ENCODE results near the gene DYSF. TPM values are rescaled to one million over a fixed set of nuclear protein-coding genes. Genes with fewer than 3 reads are reported as not detected.

Gene DYSF
- total RNA-seq, 4 donors from 2014 or later, result 10.3 to 14.9 (median 14.4) TPM

GRCh38 chr2:71513721-71514120 is 60.4 kb downstream of the DYSF start:
- no peak for TF ChIP-seq CTCF (IDR thresholded peaks at IDR 0.05)
- TF ChIP-seq POLR2A (IDR thresholded peaks at IDR 0.05), result no peak
- no peak for DNase-seq
- Histone ChIP-seq H3K27ac (no peak overlapping the region), H3K9me3 (no peaks in the 10 kb centered on the region), H3K27me3 (no peaks in the 10 kb centered on the region), H3K4me1 (peaks cover 0 to 3% of the 10 kb centered on the region in 2 donors), H3K4me3 (replicated peaks in 1 of 3) (no peak overlapping the region), H3K36me3 (no peaks in the 10 kb centered on the region)
- intact Hi-C loops (cut with DNase I), result no loop called here
- 86 to 97% methylated on average over 11 of the region's 11 CpGs for WGBS, 2 donors

- peaks cover 0 to 3% of the 10 kb centered on the region in 2 donors for H3K4me1 ChIP-seq
- WGBS, 2 donors, result 86 to 89% methylated on average over 16 of the region's 16 CpGs
- H3K9me3 ChIP-seq, result no peaks in the 10 kb centered on the region
- no peaks in the 10 kb centered on the region for H3K36me3 ChIP-seq
- intact Hi-C loops (cut with DNase I), result no loop called here
- no peak overlapping the region for H3K4me3 ChIP-seq (replicated peaks in 1 of 3)
- TF ChIP-seq CTCF (IDR thresholded peaks at IDR 0.05) (no peak), POLR2A (IDR thresholded peaks at IDR 0.05) (no peak)
- no peak for DNase-seq
- H3K27me3 ChIP-seq, result no peaks in the 10 kb centered on the region
- H3K27ac ChIP-seq, result no peak overlapping the region
Measured at GRCh38 chr2:71516253-71516888, 63.0 kb downstream of the DYSF start.

- Histone ChIP-seq H3K36me3 (no peaks in the 10 kb centered on the region), H3K27me3 (no peaks in the 10 kb centered on the region), H3K4me1 (no peaks in the 10 kb centered on the region), H3K27ac (no peak overlapping the region), H3K4me3 (replicated peaks in 1 of 3) (no peak overlapping the region), H3K9me3 (no peaks in the 10 kb centered on the region)
- DNase-seq, result no peak
- WGBS, 2 donors, result 87 to 90% methylated on average over 4 of the region's 4 CpGs
- TF ChIP-seq POLR2A (IDR thresholded peaks at IDR 0.05) (no peak), CTCF (IDR thresholded peaks at IDR 0.05) (no peak)
- intact Hi-C loops (cut with DNase I), result no loop called here
Measured at GRCh38 chr2:71517851-71518250, 64.5 kb downstream of the DYSF start.

GRCh38 chr2:71521436-71521950 is 68.1 kb downstream of the DYSF start:
- Histone ChIP-seq H3K27ac (no peak overlapping the region), H3K9me3 (no peaks in the 10 kb centered on the region), H3K36me3 (no peaks in the 10 kb centered on the region), H3K4me3 (replicated peaks in 1 of 3) (no peak overlapping the region), H3K27me3 (no peaks in the 10 kb centered on the region), H3K4me1 (no peaks in the 10 kb centered on the region)
- DNase-seq, result no peak
- 80% methylated on average over 8 of the region's 8 CpGs for WGBS, 2 donors
- intact Hi-C loops (cut with DNase I), result no loop called here
- TF ChIP-seq CTCF (IDR thresholded peaks at IDR 0.05), result no peak
- no peak for TF ChIP-seq POLR2A (IDR thresholded peaks at IDR 0.05)

- Histone ChIP-seq H3K27me3 (no peaks in the 10 kb centered on the region), H3K4me1 (no peaks in the 10 kb centered on the region), H3K4me3 (replicated peaks in 1 of 3) (no peak overlapping the region), H3K27ac (no peak overlapping the region), H3K9me3 (no peaks in the 10 kb centered on the region), H3K36me3 (no peaks in the 10 kb centered on the region)
- intact Hi-C loops (cut with DNase I), result no loop called here
- TF ChIP-seq CTCF (IDR thresholded peaks at IDR 0.05) (no peak), POLR2A (IDR thresholded peaks at IDR 0.05) (no peak)
- no peak for DNase-seq
- WGBS, 2 donors, result 77 to 92% methylated on average over 6 of the region's 6 CpGs
Measured at GRCh38 chr2:71524476-71524875, 71.1 kb downstream of the DYSF start.
